Esophagus muscularis mucosa (tissue), 4 donors: ENCODE data around the gene SFRP2.

ENCODE experiments used
- CTCF ChIP-seq, 3 experiments: fragments of 200-600 bp in 2 of 3; fragments of 450-650 bp in 1 of 3; sonication (generic) in 2 of 3; IDR thresholded peaks; one replicate each; pipeline ENCODE4 v1.5.1; 2017 to 2019; ENCODE audit warnings: antibody characterized with exemption in 3 of 3, mild to moderate bottlenecking in 2 of 3, moderate library complexity in 1 of 3
- EP300 ChIP-seq: sonication (generic); formaldehyde crosslinking; IDR thresholded peaks from one replicate; pipeline ENCODE4 v1.6.1; 2017; ENCODE audit warnings: antibody characterized with exemption
- POLR2A ChIP-seq: fragments of 450-650 bp; IDR thresholded peaks from one replicate; pipeline ENCODE4 v1.6.1; 2017; ENCODE audit warnings: antibody characterized with exemption, moderate library complexity, mild to moderate bottlenecking, low read depth
- POLR2AphosphoS5 ChIP-seq, 2 donors: sonication (generic); formaldehyde crosslinking; IDR thresholded peaks; one replicate each; pipeline ENCODE4 v1.6.1; 2017; ENCODE audit warnings: antibody characterized with exemption in 2 of 2

- TF ChIP-seq CTCF (IDR thresholded peaks at IDR 0.05) (no peak), POLR2A (no peak), EP300 (no peak), POLR2AphosphoS5 (IDR thresholded peaks at IDR 0.05) (no peak)
These were observed 42.4 kb upstream of the SFRP2 start for GRCh38 chr4:153831245-153831644.
